ENCODE results near the gene TNFRSF13B.

- TF ChIP-seq CTCF (IDR thresholded peaks at IDR 0.05) (no peak), POLR2A (IDR thresholded peaks at IDR 0.05) (no peak)
Observed at GRCh38 chr17:16938031-16938430, 33.9 kb downstream of the TNFRSF13B start.

Measured in uterus (tissue), 2 donors.